Activated naive CD4-positive, alpha-beta T cell treated with anti-CD3 and anti-CD28 coated beads, Interleukin-2, amount 50 U/mL, for 24 hours (primary cell): ENCODE results near the gene U2AF2.

ENCODE experiments used
- H3K27ac Mint-ChIP-seq: one replicate; pipeline ENCODE4 v1.8.0; 2021; ENCODE audit warnings: mild to moderate bottlenecking, mixed read lengths
- H3K27me3 Mint-ChIP-seq: one replicate; pipeline ENCODE4 v1.8.0; 2021; ENCODE audit warnings: mixed read lengths
- H3K36me3 Mint-ChIP-seq: one replicate; pipeline ENCODE4 v1.8.0; 2021; ENCODE audit warnings: mixed read lengths
- H3K4me1 Mint-ChIP-seq: one replicate; pipeline ENCODE4 v1.8.0; 2021; ENCODE audit warnings: mixed read lengths
- H3K4me3 Mint-ChIP-seq: one replicate; pipeline ENCODE4 v1.8.0; 2021; ENCODE audit warnings: mild to moderate bottlenecking, mixed read lengths
- H3K9me3 Mint-ChIP-seq: one replicate; pipeline ENCODE4 v1.8.0; 2021; ENCODE audit warnings: mixed read lengths

U2AF2 gene

GRCh38 chr19:55691561-55692481 lies 37.0 kb downstream of the U2AF2 start:
- Mint-ChIP-seq H3K9me3 (no peaks in the 10 kb centered on the region), H3K27me3 (no peaks in the 10 kb centered on the region), H3K36me3 (no peaks in the 10 kb centered on the region), H3K4me3 (no peak overlapping the region), H3K27ac (no peak overlapping the region), H3K4me1 (no peaks in the 10 kb centered on the region)

GRCh38 chr19:55692681-55693081 lies 37.8 kb downstream of the U2AF2 start:
- H3K4me1 Mint-ChIP-seq, result no peaks in the 10 kb centered on the region
- H3K27me3 Mint-ChIP-seq, result no peaks in the 10 kb centered on the region
- no peaks in the 10 kb centered on the region for H3K9me3 Mint-ChIP-seq
- no peak overlapping the region for H3K4me3 Mint-ChIP-seq
- H3K27ac Mint-ChIP-seq, result no peak overlapping the region
- H3K36me3 Mint-ChIP-seq, result no peaks in the 10 kb centered on the region

- no peak overlapping the region for H3K27ac Mint-ChIP-seq
- peaks cover under 1% of the 10 kb centered on the region for H3K36me3 Mint-ChIP-seq
- no peaks in the 10 kb centered on the region for H3K9me3 Mint-ChIP-seq
- no peak overlapping the region for H3K4me3 Mint-ChIP-seq
- H3K27me3 Mint-ChIP-seq, result no peaks in the 10 kb centered on the region
- H3K4me1 Mint-ChIP-seq, result no peaks in the 10 kb centered on the region
Measured at GRCh38 chr19:55693336-55693974, 38.6 kb downstream of the U2AF2 start.

DNA sequence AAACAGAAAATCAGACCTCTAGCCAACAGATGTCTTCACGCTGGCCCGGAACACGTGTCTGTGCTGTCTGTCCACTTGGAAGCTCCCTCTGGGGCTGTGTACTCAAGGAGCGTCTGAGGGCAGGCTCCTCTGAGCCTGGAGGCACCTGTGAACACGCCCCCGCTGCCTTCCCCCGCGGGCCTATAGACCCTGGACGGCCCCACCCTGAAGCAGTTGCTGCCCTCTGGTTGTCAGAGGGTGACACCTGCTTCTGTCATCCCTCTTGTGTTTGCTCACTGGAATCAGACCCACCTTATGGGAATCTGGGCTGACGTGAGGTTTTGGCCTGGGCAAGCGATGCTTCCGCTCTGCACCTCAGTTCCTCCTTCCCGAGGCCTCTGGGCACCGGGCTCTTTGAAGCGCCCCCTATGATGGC lies 39.4 kb downstream of the U2AF2 start:
- no peaks in the 10 kb centered on the region for H3K27me3 Mint-ChIP-seq
- H3K27ac Mint-ChIP-seq, result no peak overlapping the region
- no peaks in the 10 kb centered on the region for H3K9me3 Mint-ChIP-seq
- peaks cover 2% of the 10 kb centered on the region for H3K36me3 Mint-ChIP-seq
- no peaks in the 10 kb centered on the region for H3K4me1 Mint-ChIP-seq
- no peak overlapping the region for H3K4me3 Mint-ChIP-seq

GRCh38 chr19:55694656-55695491 lies 40.0 kb downstream of the U2AF2 start:
- Mint-ChIP-seq H3K9me3 (no peaks in the 10 kb centered on the region), H3K27ac (no peak overlapping the region), H3K36me3 (peaks cover 2% of the 10 kb centered on the region), H3K4me1 (no peaks in the 10 kb centered on the region), H3K27me3 (no peaks in the 10 kb centered on the region), H3K4me3 (no peak overlapping the region)

- Mint-ChIP-seq H3K4me3 (no peak overlapping the region), H3K27me3 (no peaks in the 10 kb centered on the region), H3K27ac (no peak overlapping the region), H3K4me1 (no peaks in the 10 kb centered on the region), H3K9me3 (no peaks in the 10 kb centered on the region), H3K36me3 (peaks cover 2% of the 10 kb centered on the region)
Measured at GRCh38 chr19:55695511-55696290, 40.9 kb downstream of the U2AF2 start.

DNA sequence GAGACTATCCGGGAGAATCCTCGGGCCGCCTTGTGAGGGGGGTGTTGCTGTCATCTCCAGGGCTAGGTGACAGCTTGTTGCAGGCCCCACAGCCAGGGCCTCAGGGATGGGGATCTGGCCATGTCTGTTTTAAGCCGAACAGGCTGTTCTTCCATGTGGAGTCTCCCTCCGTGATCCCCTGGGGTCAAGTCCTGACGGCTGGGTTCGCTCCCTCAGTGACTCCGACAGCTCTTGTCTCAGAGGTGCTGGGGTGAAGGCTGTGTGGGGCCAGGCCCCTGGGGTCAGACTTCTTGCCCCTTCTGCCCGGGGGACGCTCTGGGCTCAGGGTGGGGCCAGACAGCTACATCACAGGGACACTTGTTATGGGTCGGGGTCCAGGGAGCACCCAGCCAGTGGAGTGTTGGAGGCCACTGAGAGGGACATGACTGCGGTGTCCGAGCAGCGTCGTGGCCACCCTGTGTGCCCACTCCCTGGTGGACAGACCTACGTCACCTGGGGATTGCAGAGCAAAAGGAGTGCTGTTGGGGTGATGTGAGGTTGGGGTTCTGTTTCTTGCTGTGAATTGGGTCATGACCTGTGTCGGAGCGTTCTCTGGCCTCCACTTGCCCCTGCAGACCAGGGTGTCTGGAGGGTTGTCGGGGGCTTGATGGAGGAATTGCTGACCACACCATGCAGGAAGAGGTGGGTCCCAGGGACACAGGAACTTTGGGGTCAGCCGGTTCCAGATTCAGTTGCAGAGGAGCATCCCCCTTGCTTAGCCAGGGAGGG lies 41.6 kb downstream of the U2AF2 start:
- Mint-ChIP-seq H3K4me1 (no peaks in the 10 kb centered on the region), H3K27ac (no peak overlapping the region), H3K36me3 (peaks cover 2% of the 10 kb centered on the region), H3K9me3 (no peaks in the 10 kb centered on the region), H3K4me3 (no peak overlapping the region), H3K27me3 (no peaks in the 10 kb centered on the region)

DNA sequence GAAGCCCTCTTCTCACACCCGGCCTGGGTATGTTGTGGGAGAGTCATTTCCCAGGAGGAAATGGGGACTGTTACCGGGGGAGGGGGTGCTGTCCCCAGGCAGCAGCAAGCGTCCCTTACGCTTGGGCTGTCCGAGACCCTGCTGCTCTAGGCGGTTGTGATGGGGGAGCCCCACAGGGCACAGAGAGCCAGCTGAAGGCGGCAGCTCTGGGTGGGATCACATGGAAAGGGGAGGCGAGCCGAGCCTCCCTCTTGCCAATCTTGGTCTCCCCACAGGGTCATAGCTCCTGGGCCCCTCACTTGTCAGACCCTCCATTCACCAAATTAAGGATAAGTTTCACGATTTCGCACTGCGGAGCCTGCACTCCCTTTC lies 42.2 kb downstream of the U2AF2 start:
- Mint-ChIP-seq H3K27ac (no peak overlapping the region), H3K4me1 (no peaks in the 10 kb centered on the region), H3K4me3 (no peak overlapping the region), H3K36me3 (peaks cover 4% of the 10 kb centered on the region), H3K27me3 (no peaks in the 10 kb centered on the region), H3K9me3 (no peaks in the 10 kb centered on the region)

- Mint-ChIP-seq H3K27ac (no peak overlapping the region), H3K9me3 (no peaks in the 10 kb centered on the region), H3K4me1 (no peaks in the 10 kb centered on the region), H3K27me3 (no peaks in the 10 kb centered on the region), H3K4me3 (no peak overlapping the region), H3K36me3 (peaks cover 4% of the 10 kb centered on the region)
Measured at GRCh38 chr19:55697698-55698097, 42.9 kb downstream of the U2AF2 start.

- Mint-ChIP-seq H3K9me3 (no peaks in the 10 kb centered on the region), H3K4me3 (no peak overlapping the region), H3K36me3 (peaks cover 4% of the 10 kb centered on the region), H3K27ac (no peak overlapping the region), H3K27me3 (no peaks in the 10 kb centered on the region), H3K4me1 (no peaks in the 10 kb centered on the region)
Measured at GRCh38 chr19:55698256-55698655, 43.4 kb downstream of the U2AF2 start.

- peaks cover 4% of the 10 kb centered on the region for H3K36me3 Mint-ChIP-seq
- H3K27me3 Mint-ChIP-seq, result no peaks in the 10 kb centered on the region
- no peaks in the 10 kb centered on the region for H3K4me1 Mint-ChIP-seq
- H3K4me3 Mint-ChIP-seq, result no peak overlapping the region
- no peak overlapping the region for H3K27ac Mint-ChIP-seq
- no peaks in the 10 kb centered on the region for H3K9me3 Mint-ChIP-seq
Measured at GRCh38 chr19:55699221-55699620, 44.4 kb downstream of the U2AF2 start.

DNA sequence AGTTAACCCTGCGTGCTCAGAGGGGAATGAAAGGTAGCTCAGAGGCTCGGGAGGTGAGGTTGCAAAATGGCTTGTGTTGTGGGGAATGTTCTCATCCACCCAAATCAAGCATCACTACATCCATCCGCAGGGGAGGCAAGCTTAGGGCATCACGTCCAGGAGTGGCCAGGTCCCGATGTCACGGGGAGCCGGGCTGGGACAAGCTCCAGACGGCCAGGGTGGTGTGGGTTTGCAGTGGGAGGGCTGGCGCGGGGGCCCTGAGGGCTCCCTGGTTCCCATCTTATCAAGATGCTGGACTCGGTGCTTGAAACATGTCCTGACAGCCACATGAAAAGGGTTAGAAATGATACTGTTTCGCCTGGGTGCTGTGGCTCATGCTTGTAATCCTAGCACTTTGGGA lies 46.0 kb downstream of the U2AF2 start:
- H3K4me3 Mint-ChIP-seq, result no peak overlapping the region
- no peak overlapping the region for H3K27ac Mint-ChIP-seq
- peaks cover 6% of the 10 kb centered on the region for H3K36me3 Mint-ChIP-seq
- H3K9me3 Mint-ChIP-seq, result no peaks in the 10 kb centered on the region
- H3K27me3 Mint-ChIP-seq, result no peaks in the 10 kb centered on the region
- H3K4me1 Mint-ChIP-seq, result no peaks in the 10 kb centered on the region

GRCh38 chr19:55702131-55702627 lies 47.3 kb downstream of the U2AF2 start:
- H3K9me3 Mint-ChIP-seq, result no peaks in the 10 kb centered on the region
- no peak overlapping the region for H3K27ac Mint-ChIP-seq
- H3K36me3 Mint-ChIP-seq, result peaks cover 6% of the 10 kb centered on the region
- H3K27me3 Mint-ChIP-seq, result no peaks in the 10 kb centered on the region
- H3K4me3 Mint-ChIP-seq, result no peak overlapping the region
- no peaks in the 10 kb centered on the region for H3K4me1 Mint-ChIP-seq

DNA sequence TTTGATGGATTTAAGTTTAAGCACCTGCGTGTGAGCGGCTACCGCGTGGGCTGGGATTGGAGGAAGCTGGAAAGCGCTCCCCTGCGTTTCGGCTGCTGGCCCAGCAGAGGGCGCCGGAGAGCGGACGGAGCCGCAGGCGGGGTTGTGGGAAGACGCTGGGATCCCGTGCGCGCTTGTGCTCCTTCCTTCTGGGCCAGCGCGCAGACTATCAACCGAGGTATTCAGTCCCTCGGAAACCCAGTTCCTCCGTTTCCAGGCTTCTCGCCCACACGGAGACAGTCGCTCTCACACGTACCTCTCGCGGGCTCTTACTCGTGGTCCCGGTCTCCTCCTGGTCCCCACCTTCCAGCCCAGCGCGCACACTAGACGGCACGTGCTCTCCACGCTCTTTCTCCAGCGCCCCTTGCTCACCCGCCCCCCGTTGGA lies 49.0 kb downstream of the U2AF2 start:
- no peaks in the 10 kb centered on the region for H3K27me3 Mint-ChIP-seq
- H3K27ac Mint-ChIP-seq, result no peak overlapping the region
- H3K4me1 Mint-ChIP-seq, result no peaks in the 10 kb centered on the region
- no peak overlapping the region for H3K4me3 Mint-ChIP-seq
- no peaks in the 10 kb centered on the region for H3K9me3 Mint-ChIP-seq
- peaks cover 4% of the 10 kb centered on the region for H3K36me3 Mint-ChIP-seq
